Measurements from ENCODE around the gene WSCD2.

The WSCD2 gene

DNA sequence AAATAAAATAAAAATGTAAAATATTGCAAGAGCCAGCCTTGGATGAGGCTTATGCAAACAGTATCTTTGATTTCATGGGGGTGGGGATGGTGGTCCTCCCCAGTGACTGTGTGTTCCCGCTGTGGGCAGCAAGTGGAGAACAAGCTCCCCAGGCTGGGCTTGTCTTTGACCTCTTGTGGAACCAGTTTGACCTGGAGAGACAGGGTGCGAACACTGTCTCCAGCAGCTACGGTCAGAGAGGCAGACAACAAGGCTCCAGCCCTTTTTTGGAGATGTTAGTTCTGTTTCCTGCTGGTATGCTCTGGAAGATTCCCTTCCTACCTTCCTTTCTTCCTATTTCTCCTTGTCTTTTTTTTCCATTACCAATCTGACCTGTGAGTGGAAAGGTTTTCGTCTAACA is 21.8 kb upstream of the WSCD2 start:
- Histone ChIP-seq H3K9ac (ENCODE audit: insufficient read length, low read depth) (no peak overlapping the region), H3K4me3 (ENCODE audit: insufficient read length, low read depth) (no peak overlapping the region), H3K9me3 (ENCODE audit: insufficient read depth, low read length) (no peaks in the 10 kb centered on the region), H3K36me3 (ENCODE audit: insufficient read depth, insufficient read length, low read length) (no peaks in the 10 kb centered on the region), H3K4me1 (ENCODE audit: insufficient read depth, insufficient read length) (peaks cover 4% of the 10 kb centered on the region), H3K27me3 (ENCODE audit: insufficient read depth, insufficient read length) (no peaks in the 10 kb centered on the region)
- TF ChIP-seq YY1 (IDR thresholded peaks at IDR 0.05; ENCODE audit: insufficient read depth, insufficient read length) (no peak), ZNF274 (IDR thresholded peaks at IDR 0.05; ENCODE audit: low read depth, low read length) (no peak), SUZ12 (IDR thresholded peaks at IDR 0.05; ENCODE audit: extremely low read depth, insufficient read depth, insufficient read length) (no peak)
- DNase-seq (ENCODE audit: low read depth, low spot score): no peak

DNA sequence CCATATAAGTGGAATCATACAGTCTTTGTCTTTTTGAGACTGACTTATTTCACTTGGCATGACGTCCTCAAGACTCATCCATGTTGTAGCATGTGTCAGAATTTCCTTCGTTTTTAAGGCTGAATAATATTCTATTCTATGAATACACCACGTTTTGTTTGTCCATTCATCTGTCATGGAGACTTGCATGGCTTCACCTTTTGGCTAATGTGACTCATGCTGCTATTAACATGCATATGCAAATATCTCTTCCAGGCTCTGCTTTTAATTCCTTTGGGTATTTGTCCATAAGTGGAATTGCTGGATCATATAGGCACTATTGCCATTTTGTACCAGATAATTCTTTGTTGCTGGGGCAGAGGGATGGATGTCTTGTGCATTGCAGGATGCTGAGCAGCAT is 19.6 kb upstream of the WSCD2 start:
- H3K27me3 ChIP-seq (ENCODE audit: insufficient read depth, insufficient read length): no peaks in the 10 kb centered on the region
- no peak for DNase-seq (ENCODE audit: low read depth, low spot score)
- H3K36me3 ChIP-seq (ENCODE audit: insufficient read depth, insufficient read length, low read length): no peaks in the 10 kb centered on the region
- no peak for TF ChIP-seq SUZ12 (IDR thresholded peaks at IDR 0.05; ENCODE audit: extremely low read depth, insufficient read depth, insufficient read length)
- TF ChIP-seq ZNF274 (IDR thresholded peaks at IDR 0.05; ENCODE audit: low read depth, low read length): no peak
- no peak for TF ChIP-seq YY1 (IDR thresholded peaks at IDR 0.05; ENCODE audit: insufficient read depth, insufficient read length)
- H3K9ac ChIP-seq (ENCODE audit: insufficient read length, low read depth): no peak overlapping the region
- peaks cover 9% of the 10 kb centered on the region for H3K4me1 ChIP-seq (ENCODE audit: insufficient read depth, insufficient read length)
- no peaks in the 10 kb centered on the region for H3K9me3 ChIP-seq (ENCODE audit: insufficient read depth, low read length)
- H3K4me3 ChIP-seq (ENCODE audit: insufficient read length, low read depth): no peak overlapping the region

DNA sequence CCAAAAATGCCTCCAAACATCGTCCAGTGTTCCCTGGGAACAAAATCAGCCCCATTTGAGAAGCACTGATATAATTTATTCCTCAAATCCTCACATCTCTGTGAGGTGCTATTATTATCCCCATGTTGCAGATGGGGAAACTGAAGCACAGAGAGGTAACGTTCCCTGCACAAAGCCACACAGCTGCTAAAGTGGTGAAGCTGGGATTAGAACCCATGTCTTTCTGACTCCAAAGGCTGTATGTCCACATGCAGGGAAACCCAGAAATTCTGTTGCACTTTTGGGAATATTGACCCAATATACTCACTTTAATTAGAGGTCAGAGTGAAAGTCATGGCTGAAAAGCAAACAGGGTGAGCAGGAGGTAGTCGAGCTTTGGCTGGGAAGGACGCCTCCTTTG is 19.1 kb upstream of the WSCD2 start:
- H3K4me1 ChIP-seq (ENCODE audit: insufficient read depth, insufficient read length): peaks cover 9% of the 10 kb centered on the region
- no peaks in the 10 kb centered on the region for H3K9me3 ChIP-seq (ENCODE audit: insufficient read depth, low read length)
- no peak for TF ChIP-seq SUZ12 (IDR thresholded peaks at IDR 0.05; ENCODE audit: extremely low read depth, insufficient read depth, insufficient read length)
- TF ChIP-seq ZNF274 (IDR thresholded peaks at IDR 0.05; ENCODE audit: low read depth, low read length): no peak
- TF ChIP-seq YY1 (IDR thresholded peaks at IDR 0.05; ENCODE audit: insufficient read depth, insufficient read length): no peak
- H3K9ac ChIP-seq (ENCODE audit: insufficient read length, low read depth): no peak overlapping the region
- no peak for DNase-seq (ENCODE audit: low read depth, low spot score)
- H3K27me3 ChIP-seq (ENCODE audit: insufficient read depth, insufficient read length): no peaks in the 10 kb centered on the region
- H3K36me3 ChIP-seq (ENCODE audit: insufficient read depth, insufficient read length, low read length): no peaks in the 10 kb centered on the region
- no peak overlapping the region for H3K4me3 ChIP-seq (ENCODE audit: insufficient read length, low read depth)

GRCh38 chr12:108110844-108111243 is 18.2 kb upstream of the WSCD2 start:
- DNase-seq (ENCODE audit: low read depth, low spot score): no peak
- H3K36me3 ChIP-seq (ENCODE audit: insufficient read depth, insufficient read length, low read length): no peaks in the 10 kb centered on the region
- H3K9ac ChIP-seq (ENCODE audit: insufficient read length, low read depth): no peak overlapping the region
- no peaks in the 10 kb centered on the region for H3K9me3 ChIP-seq (ENCODE audit: insufficient read depth, low read length)
- H3K4me1 ChIP-seq (ENCODE audit: insufficient read depth, insufficient read length): peaks cover 9% of the 10 kb centered on the region
- no peak overlapping the region for H3K4me3 ChIP-seq (ENCODE audit: insufficient read length, low read depth)
- no peak for TF ChIP-seq ZNF274 (IDR thresholded peaks at IDR 0.05; ENCODE audit: low read depth, low read length)
- no peak for TF ChIP-seq YY1 (IDR thresholded peaks at IDR 0.05; ENCODE audit: insufficient read depth, insufficient read length)
- TF ChIP-seq SUZ12 (IDR thresholded peaks at IDR 0.05; ENCODE audit: extremely low read depth, insufficient read depth, insufficient read length): no peak
- no peaks in the 10 kb centered on the region for H3K27me3 ChIP-seq (ENCODE audit: insufficient read depth, insufficient read length)

- peaks cover 5% of the 10 kb centered on the region for H3K4me1 ChIP-seq (ENCODE audit: insufficient read depth, insufficient read length)
- no peak overlapping the region for H3K4me3 ChIP-seq (ENCODE audit: insufficient read length, low read depth)
- H3K27me3 ChIP-seq (ENCODE audit: insufficient read depth, insufficient read length): no peaks in the 10 kb centered on the region
- TF ChIP-seq SUZ12 (IDR thresholded peaks at IDR 0.05; ENCODE audit: extremely low read depth, insufficient read depth, insufficient read length) (no peak), YY1 (IDR thresholded peaks at IDR 0.05; ENCODE audit: insufficient read depth, insufficient read length) (no peak), ZNF274 (IDR thresholded peaks at IDR 0.05; ENCODE audit: low read depth, low read length) (no peak)
- peak overlapping the region; percentile 26 for H3K9ac ChIP-seq (ENCODE audit: insufficient read length, low read depth)
- H3K36me3 ChIP-seq (ENCODE audit: insufficient read depth, insufficient read length, low read length): no peaks in the 10 kb centered on the region
- no peaks in the 10 kb centered on the region for H3K9me3 ChIP-seq (ENCODE audit: insufficient read depth, low read length)
- peak; percentile 68 for DNase-seq (ENCODE audit: low read depth, low spot score)
Measured at GRCh38 chr12:108112832-108113556, 16.1 kb upstream of the WSCD2 start.

- no peak for DNase-seq (ENCODE audit: low read depth, low spot score)
- Histone ChIP-seq H3K4me1 (ENCODE audit: insufficient read depth, insufficient read length) (peaks cover 5% of the 10 kb centered on the region), H3K9ac (ENCODE audit: insufficient read length, low read depth) (no peak overlapping the region), H3K4me3 (ENCODE audit: insufficient read length, low read depth) (no peak overlapping the region), H3K9me3 (ENCODE audit: insufficient read depth, low read length) (no peaks in the 10 kb centered on the region), H3K27me3 (ENCODE audit: insufficient read depth, insufficient read length) (no peaks in the 10 kb centered on the region), H3K36me3 (ENCODE audit: insufficient read depth, insufficient read length, low read length) (no peaks in the 10 kb centered on the region)
- TF ChIP-seq YY1 (IDR thresholded peaks at IDR 0.05; ENCODE audit: insufficient read depth, insufficient read length): no peak
- no peak for TF ChIP-seq ZNF274 (IDR thresholded peaks at IDR 0.05; ENCODE audit: low read depth, low read length)
- no peak for TF ChIP-seq SUZ12 (IDR thresholded peaks at IDR 0.05; ENCODE audit: extremely low read depth, insufficient read depth, insufficient read length)
Measured at GRCh38 chr12:108115123-108116121, 13.7 kb upstream of the WSCD2 start.

- Histone ChIP-seq H3K4me1 (ENCODE audit: insufficient read depth, insufficient read length) (peaks cover 5% of the 10 kb centered on the region), H3K27me3 (ENCODE audit: insufficient read depth, insufficient read length) (no peaks in the 10 kb centered on the region), H3K36me3 (ENCODE audit: insufficient read depth, insufficient read length, low read length) (no peaks in the 10 kb centered on the region), H3K4me3 (ENCODE audit: insufficient read length, low read depth) (no peak overlapping the region), H3K9ac (ENCODE audit: insufficient read length, low read depth) (no peak overlapping the region), H3K9me3 (ENCODE audit: insufficient read depth, low read length) (no peaks in the 10 kb centered on the region)
- no peak for DNase-seq (ENCODE audit: low read depth, low spot score)
- TF ChIP-seq ZNF274 (IDR thresholded peaks at IDR 0.05; ENCODE audit: low read depth, low read length): no peak
Measured at GRCh38 chr12:108116254-108116653, 12.8 kb upstream of the WSCD2 start.

All from NT2/D1 (cell line).